NCI-H2029 (cell line): Measurements from ENCODE around the gene ELN.

Experiments
- DNase-seq: peaks from one replicate; lab custom pipeline; 2025; lab: John Stamatoyannopoulos, UW

The ELN gene

GRCh38 chr7:74093671-74094223 is 65.8 kb downstream of the ELN start:
- no peak for DNase-seq

GRCh38 chr7:74094224-74095101 is 66.5 kb downstream of the ELN start:
- peak; percentile 82 for DNase-seq

DNA sequence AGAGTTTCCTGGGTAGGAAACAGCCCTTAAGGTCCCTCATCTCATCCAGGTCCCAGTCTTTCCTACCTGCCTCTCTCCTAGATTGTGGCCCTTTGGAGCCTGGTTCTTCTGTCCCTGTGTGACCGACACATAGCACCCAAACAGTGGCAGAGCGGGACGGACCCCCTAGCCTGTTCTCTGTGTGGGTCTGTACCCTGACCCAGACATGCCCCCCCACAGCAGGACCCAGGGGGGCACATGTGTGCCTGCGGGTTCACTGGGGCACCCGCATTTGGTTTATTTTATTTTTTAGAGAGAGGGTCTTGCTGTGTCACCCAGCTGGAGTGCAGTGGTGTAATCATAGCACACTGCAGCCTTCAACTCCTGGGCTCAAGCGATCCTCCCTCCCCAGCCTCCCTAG is 67.2 kb downstream of the ELN start:
- DNase-seq = no peak

- DNase-seq = no peak
Measured at GRCh38 chr7:74097937-74098614, 70.1 kb downstream of the ELN start.

DNA sequence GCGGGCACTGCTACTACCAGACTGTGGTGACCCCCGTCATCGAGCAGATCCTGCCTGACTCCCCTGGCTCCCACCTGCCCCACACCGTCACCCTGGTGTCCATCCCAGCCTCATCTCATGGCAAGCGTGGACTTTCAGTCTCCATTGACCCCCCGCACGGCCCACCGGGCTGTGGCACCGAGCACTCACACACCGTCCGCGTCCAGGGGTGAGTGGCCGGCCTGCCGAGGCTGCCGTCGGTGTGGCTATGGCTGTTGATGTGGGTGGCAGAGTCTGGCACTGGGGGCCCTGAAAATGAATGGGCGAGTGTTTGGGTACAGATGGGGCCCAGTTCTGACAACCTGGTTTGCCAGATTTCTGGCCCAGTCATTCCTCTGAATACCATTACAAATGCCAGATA is 71.1 kb downstream of the ELN start:
- DNase-seq = no peak

DNA sequence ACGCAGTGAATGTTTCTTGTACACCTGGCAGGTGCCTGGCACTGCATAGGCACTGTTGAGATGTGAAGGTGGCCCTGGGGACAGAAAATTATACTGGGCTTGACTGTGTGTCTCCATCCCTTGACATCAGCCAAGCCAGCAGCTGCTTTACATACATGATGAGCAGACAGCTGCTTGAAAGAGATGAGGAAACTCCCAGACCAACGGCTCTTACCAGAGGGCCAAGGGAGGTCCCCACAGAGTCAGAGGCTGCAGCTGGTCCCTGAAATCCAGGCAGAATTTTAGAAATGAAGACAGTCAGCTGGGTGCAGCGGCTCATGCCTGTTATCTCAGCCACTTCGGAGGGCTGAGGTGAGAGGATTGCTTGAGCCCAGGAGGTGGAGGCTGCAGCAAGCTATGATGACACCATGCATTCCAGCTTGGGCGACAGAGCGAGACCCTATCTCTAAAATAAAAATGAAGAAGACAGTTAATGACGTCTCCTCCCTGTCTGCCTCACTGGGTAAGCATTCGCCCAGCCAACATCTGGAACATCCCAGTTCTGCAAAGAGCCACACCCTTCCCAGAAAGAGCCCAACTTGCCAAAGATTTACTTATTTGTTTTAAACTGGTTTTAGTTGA is 73.2 kb downstream of the ELN start:
- no peak for DNase-seq

GRCh38 chr7:74103219-74103772 is 75.3 kb downstream of the ELN start:
- no peak for DNase-seq

DNA sequence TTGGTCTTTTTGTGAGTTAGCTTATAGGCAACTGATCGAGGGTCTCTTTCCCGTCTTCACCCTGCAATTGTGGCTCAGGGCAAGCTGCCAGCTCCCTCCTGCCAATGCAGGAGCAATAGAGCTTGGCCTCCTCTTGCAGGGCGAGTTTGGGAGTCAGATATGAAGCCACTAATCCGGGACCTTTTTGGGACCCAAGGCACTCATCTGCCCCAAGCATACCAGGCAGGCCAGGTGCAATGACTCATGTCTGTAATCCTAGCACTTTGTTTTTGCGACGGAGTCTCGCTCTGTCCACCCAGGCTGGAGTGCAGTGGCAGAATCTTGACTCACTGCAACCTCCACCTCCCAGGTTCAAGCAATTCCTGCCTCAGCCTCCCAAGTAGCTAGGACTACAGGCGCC is 76.7 kb downstream of the ELN start:
- DNase-seq = no peak

GRCh38 chr7:74105992-74106391 is 78.0 kb downstream of the ELN start:
- no peak for DNase-seq

DNA sequence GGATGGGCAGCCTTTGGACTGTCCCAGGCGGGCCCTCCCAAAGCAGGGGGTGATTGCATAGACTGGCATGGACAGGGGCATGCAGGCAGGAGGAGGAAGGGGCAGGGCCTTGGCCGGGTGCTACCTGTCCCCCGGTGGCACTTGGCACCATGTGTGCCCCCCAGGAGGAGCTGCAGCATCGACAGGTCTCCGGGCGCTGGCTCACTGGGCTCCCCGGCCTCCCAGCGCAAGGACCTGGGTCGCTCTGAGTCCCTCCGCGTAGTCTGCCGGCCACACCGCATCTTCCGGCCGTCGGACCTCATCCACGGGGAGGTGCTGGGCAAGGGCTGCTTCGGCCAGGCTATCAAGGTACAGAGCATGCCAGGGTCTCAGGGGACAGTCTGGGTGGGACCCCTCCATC is 78.9 kb downstream of the ELN start:
- no peak for DNase-seq

- no peak for DNase-seq
Measured at GRCh38 chr7:74115326-74115725, 87.4 kb downstream of the ELN start.

- DNase-seq = no peak
Measured at GRCh38 chr7:74116356-74116755, 88.4 kb downstream of the ELN start.
